Stimulated activated CD4-positive, alpha-beta T cell treated with anti-CD3 and anti-CD28 coated beads, Interleukin-12 subunit alpha, Interleukin-12 subunit beta, amount 100 ng/mL, for 4 hours (primary cell): ENCODE data around the gene PPP1R1A.

Source experiments
- DNase-seq: peaks from one replicate; pipeline ENCODE4 v3.0.0-alpha.2; 2020

Gene PPP1R1A

DNA sequence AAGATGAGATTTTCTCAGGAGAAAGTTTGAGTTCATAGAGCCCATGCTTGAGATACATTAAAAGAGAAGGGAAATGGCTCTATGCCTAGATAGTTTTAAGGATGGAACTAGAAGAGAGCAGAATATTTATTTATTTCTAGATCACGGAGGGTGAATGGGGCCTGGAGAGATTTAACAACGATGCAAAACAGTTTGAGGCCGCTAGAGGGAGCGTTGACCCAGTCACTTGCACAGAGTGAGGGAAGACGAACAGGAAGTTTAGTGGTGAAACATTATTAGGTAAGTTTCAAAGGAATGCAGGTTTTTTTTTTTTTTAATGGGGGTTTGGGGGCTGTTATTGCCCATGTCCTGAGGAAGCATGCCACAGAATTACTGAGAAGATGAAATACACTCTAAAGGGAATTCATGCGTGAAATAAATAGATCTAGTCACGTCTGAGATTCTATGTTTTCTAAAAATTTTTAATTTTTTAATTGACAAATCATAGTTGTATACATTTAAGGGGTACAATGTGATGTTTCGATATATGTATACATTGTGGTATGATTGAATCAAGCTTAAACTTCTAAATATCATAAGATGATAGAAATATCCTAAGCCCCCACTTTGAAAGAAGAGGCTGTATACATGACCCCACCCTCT, 14.8 kb upstream of the PPP1R1A start:
- DNase-seq = peak; percentile 48

DNA sequence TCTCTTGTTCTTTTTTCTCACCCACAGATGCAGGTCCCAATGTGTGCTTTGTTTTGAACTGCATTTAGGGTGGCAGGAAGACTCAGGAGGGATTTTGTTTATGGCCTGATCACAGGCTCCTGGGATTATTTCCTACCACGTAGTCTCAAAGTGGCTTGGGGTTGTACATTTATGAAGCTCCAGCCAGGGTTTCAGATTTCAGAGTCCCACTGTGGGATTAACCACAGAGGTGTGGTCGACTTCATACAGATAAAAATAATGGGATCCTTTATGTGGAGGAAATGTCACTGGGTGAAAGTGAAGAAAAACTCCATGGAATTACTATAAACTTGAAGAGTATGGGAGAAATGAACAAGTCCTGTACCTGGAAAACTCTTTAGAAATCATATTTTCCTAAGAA, 14.2 kb upstream of the PPP1R1A start:
- DNase-seq = no peak

DNA sequence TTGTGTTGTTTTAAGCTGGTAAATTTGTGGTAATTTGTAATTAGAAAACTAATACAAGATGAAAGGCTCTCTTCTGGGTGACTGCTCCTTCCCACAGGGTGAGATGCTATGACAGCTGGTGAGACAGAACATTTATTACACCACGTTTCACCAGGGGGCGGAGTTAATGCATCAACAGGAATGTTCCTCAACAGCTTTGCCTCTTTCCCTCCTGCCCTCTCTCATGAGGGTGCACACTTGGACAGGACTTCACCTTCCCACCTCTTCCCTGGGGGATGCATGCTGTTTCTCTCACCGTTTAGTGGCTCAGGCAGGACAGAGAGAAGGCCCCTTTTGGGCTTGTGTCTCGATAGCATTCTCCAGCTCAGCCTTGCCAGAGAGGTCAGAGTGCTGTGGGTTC, 13.4 kb upstream of the PPP1R1A start:
- DNase-seq = no peak

DNA sequence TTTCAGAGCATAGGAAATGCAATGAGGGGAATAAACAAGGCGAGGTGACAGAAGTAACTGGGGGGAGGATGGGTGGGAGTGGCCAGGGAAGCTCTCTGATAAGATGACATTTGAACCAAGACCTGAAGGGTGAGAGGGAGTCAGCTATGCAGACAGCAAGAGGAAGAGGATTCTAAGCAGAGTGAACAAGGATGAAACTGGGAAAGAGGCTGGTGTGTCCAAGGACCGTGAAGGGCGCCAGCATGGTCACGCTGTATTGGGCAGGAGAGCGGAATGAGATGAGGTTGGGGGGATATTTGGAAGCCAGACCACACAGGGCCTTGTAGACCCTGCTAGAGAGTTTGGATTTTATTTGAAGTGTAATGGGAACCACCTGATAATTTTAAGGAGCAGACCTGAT, 10.5 kb upstream of the PPP1R1A start:
- DNase-seq = no peak

DNA sequence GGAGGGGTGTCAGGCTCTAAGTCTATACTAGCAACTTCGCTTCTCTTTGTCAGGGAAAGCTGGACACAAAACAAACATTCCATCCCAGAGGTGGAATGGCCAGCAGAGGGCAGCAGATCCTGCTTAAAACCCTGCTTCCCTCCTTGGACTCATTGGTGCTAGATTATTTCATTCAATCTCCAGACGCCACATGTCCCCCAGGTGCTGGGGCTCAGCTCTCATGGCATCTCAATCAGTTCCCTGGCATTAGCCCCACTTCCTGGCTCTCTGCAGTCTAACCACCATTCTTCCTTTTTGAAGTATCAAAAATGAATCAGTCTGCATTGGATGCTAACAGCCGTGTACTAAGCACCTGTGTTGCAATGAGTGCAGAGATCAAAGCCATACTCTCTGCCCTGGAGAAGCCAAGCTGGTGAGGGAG, 8.1 kb upstream of the PPP1R1A start:
- peak; percentile 53 for DNase-seq

DNA sequence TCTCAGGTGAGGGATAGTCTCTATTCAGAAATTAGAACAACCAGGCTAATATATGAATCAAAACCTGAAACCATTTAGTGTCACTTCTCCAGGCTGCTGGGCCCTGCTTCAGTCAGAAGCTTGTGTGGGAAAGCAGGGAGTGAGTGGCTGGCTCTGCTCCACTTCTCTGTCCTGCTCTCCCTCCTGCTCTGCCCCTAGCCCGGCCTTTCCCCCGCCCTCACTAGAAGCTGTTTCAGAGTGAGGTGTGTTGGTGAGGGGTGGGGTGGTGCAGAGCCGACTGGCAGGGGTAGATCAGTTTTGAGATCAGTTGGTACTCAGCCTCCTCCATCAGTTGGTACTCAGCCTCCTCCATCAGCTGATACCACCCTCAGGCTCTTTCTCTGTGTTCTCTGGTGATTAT, 7.0 kb upstream of the PPP1R1A start:
- DNase-seq = no peak

DNA sequence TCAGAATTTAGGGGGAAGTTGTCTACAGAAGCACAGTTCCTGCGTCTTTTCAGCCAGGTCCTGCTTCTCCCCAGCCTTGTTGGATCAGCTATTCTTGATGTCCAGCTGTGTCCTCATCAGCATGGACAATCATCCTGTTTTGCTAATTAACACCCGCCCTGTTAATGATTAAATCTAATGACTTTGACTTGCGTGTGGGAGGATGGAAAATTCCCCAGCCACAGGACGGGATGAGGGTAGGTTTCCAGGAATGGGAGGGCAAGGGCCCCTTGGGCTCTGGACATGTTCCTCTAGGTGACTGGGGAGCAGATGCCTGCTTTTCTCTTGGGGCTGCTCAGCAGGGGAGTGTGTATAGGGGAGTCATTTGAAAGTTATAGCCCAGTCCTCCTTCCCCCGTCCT, 5.3 kb upstream of the PPP1R1A start:
- DNase-seq = no peak

DNA sequence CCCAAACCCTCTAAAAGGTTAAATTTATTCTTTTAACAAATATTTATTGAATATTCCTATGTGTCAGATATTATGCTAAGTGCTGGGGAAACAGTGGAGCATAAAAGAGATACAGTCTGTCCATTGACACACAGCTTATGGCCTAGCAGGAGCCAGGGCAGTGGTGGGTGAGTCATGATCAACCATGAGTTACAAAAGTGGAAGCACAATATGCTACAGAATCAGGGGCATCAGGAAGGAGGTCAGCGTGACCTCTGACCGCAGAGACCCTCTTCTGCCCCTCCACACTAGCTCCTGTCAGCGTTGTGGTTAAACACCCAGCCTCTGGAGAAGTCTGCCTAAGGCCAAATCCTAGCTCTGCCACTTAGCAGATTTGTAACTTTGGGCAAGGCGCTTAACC, 4.7 kb upstream of the PPP1R1A start:
- DNase-seq = no peak

DNA sequence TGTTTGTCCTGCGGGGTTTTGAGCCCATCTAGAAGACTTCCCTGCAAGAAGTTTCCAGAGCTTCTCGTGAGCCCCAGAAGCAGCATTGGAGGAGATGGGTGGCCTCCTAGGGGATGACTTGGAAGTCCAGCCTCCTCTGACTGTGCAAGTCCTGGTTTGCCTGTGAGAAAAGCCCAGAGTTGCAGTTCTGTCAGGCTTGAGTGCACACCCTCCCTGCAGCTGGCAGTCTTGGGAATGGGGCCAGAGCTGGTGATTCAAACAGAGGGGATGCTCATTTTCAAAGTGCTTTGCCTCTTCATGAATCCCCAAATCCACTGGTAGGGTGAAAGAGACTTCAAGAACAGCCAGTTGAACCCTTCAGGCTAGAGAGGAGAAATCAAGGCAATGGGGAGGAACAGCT, 3.9 kb upstream of the PPP1R1A start:
- DNase-seq = no peak

DNA sequence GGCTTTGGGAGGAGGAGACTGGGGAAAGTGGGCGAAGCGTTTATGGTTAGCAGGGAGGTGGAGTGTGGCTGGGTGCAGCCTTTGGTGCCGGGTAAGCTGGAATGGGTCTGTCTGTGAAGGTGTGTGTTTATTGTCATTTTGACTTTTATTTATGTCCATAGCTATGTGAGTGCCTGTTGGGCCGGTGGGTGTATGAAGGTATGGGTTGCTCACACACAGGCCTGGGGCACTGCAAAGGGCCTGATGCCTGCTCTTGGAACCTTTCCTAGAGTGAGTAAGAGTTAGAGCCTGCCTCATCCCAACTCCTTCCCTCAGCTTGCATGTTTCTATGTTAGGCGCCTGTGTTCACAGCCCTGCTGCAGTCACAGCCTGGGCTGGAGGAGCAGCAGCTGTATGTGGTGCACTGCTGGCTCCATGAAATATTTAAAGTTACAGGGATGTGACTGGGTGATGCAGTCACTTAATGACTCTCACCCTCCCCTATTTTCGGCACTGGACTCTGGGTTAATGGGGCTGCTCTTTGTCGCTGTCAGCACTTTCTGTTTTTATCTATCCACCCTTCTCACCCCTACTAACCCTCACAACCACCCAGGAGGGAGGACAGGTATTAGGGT, 2.6 kb upstream of the PPP1R1A start:
- no peak for DNase-seq

DNA sequence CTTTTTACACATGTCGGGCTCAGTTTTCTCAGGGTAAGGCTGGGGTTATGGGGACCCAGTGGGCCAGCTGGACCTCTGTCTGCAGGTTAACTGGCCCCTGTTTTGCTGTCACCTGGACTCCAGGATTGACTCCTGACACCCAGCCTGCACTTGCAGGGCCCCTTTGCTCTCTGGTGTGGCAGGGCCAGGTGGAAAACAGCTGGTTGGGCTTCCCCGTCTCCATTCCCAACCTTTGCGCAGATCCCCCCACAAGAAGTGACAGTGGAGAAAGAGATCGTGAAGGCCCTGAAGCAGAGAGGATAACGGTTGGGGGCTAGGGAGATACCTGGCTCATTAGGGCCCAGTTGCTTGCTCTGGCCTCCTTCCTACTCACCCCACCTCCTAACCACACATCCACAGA, 1.5 kb upstream of the PPP1R1A start:
- no peak for DNase-seq

DNA sequence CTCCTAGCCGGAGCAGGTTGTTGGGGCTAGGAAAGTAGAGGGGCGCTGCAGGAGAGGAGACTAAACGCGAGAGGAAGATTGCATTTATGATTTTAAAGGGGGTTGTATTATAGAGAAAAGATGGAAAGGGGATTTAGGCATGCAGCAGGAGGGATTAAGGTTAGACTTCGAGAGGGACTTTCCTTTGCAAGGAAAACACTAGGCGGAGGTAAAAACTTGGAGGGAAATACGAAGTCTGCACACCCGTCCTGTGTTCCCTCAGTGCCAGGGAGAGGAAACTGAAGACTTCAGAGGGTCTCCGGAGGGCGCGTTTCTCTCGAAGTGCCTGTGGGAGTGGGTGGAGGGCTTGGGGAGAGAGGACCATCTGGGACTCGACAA, 420 bp upstream of the PPP1R1A start:
- DNase-seq = no peak

DNA sequence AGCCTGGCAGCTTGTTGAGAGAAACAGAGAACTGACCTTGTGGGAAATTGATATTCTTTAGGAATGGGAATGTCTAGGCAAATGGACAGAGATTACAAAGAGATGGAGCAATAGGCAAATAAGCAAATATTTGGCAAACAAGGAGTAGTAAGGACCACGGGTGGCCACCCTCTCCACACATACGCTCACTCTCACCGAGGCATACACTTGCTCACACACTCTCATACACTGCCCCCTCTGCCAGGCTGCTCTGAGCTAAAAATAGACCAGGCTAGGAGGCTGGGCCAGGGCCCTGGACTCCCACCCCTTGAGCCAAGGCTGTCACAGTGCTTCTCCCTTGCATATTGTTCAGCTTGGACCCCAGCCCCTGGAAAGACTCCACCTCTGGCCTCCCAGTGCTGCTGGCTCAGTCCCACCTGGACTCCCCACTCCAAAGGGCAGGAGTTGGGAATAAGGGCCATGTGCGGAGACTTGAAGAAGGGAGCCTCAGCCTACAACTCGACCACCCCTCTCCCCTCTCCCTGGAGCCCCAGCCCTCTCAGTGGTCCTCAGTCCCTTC, 1.1 kb downstream of the PPP1R1A start:
- DNase-seq = no peak

DNA sequence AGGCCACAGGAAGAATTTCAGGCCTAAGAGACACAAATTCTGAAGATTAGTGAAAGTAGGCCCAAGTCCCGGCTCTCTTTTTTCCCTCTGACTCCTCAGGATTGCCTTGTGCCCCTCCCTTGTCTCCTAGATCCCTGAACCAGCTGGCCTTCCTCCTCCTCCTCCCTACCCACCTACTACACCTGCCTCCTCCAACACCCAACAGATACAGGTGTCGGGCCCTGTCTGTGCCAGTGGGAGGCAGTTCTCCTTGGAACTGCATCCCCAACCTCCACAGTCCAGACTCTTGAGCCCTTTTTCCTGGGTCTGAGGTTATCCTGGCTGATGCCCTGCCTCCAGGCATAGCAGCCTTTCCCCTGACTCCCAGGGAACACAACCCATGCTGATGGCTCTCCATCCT, 1.8 kb downstream of the PPP1R1A start:
- DNase-seq = no peak

DNA sequence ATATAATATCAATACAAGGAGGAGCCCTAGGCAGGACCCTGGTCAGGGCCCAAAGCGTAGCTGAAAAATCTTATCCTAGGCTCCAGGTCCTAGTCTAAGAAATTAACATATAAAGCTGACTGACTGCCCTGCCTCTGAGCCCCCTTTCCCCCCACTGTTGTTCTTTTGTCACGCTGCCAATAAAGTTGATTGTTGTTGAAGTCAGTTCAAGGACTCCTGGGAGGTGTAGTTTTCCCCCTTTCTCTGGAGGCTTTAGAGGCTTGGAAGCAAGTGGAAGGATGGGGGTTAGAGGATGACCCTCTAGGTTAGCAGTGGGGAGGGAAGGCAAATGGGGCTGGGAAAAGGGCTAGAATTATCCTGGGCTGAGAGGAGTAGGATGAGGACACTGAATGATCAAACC, 3.2 kb downstream of the PPP1R1A start:
- no peak for DNase-seq

DNA sequence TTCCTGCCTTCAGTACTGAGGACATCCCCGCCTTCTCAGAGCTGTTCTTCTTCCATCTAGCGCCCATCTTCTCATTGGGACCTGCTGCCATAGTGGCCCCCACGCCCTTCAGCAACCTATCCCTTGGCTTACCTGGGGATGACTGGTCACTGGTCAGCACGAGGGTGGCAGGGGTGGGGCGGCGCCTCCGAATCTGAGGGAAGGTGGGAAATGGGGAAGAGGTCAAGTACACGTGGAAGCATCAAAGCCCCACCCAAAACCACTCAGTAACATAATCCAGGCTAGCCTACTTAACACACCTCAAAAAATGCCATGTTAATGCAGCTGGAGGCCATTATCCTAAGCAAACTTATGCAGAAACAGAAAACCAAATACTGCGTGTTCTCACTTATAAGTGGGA, 4.3 kb downstream of the PPP1R1A start:
- DNase-seq = no peak

DNA sequence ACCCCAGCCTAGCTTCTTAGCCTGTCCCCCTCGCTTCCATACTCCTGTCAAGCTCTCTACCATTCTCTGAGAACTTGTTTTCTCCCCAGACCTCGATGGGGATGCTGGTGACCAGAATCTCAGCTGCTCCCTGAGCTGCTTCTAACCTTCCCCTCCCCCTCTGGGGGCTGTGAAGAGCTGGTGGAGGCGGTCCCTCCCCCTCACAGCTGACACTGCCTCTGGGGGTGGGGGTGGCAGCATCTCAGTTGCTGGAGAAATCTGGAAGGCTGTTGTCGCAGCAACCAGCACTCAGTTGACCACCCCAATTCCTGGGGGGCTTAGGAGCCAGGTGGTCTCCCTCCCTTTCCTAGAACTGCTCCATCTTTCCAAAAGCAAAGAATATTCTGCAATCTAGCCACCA, 4.7 kb downstream of the PPP1R1A start:
- DNase-seq = no peak

DNA sequence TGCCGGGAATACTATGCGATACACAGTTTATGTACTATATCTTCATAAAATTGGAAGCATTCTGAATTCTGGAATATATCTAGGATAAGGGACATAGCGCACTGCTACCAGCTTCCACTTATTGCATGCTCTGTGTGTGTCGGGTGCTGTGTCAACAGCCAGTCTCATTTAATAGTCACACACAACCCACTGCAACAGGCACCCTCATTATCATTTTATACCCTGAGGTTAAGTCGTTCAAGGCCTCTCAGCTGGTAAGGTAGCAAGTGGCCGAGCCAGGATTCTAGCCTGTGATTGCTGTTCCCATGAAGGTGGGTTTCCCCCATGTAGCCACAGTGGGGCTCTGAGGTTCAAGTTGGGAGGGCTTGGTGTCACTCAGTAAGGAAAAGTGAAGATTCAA, 7.0 kb downstream of the PPP1R1A start:
- no peak for DNase-seq

DNA sequence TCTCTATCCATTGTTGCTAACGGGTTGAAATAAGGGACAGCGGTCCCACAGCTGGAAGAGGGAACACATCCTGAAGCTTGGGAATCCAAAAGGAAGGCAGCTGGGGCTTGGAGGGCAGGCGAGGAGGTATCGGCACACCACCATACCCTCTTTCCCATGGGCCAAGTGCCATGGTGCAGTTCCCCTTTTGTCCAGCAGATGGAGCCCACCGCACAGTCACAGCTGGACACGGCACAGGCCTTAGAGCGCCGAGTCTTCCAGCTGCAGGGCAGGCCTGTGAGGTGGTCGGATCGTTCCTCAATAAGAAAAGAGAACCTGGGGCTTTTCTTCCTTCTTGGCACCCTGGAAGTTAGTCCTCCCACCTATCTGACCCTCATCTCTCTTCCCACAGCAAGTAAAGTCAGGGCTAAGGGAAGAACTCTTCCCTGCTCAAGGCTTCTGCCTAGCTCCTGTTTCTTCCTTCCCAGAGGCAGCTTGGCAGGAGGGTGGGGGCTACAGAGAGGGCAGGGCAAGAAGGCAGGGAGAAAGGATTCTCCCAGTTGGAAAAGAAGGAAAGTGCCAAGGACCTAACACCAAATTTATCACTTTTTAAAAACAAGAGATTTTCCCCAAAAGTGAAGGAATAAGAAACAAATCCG, 8.6 kb downstream of the PPP1R1A start:
- peak; percentile 83 for DNase-seq

DNA sequence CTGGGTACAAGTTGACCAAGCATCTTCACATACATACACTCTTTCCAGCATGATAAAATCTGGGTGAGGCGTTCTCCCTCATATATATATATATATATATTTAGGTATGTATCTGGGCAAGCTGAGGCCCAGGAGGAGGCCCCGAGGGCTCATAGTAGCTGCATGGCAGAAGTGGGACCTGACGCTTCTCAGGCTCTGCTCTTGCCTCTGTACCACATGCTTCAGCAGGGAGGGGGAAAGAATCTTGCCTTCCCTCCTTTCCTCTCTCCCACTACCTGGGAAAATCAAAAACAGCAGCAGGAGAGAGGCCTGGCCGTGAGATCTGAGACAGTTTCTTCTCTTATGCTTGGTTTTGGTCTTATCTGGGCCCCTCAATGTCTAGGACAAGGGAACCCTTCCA, 9.2 kb downstream of the PPP1R1A start:
- DNase-seq = no peak

DNA sequence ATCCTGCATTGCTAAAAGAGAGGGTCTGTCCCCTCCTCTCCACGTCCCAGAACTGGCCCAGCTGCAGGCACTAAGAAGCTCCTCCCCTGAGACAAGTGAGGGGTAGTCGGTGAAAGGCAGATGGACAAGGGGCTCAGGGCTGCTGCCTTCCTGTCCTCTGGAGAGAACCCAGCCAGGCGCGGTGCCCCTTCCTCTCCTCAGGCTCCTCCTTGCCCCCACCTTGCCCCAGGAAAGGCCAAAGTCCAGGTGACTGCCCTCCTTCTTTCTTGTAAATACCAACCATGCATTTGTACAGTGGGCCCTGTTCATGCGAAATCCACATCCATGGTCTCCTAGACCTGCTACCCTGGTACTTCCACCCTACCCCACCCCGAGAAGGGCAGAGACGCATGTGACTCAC, 9.7 kb downstream of the PPP1R1A start:
- no peak for DNase-seq

DNA sequence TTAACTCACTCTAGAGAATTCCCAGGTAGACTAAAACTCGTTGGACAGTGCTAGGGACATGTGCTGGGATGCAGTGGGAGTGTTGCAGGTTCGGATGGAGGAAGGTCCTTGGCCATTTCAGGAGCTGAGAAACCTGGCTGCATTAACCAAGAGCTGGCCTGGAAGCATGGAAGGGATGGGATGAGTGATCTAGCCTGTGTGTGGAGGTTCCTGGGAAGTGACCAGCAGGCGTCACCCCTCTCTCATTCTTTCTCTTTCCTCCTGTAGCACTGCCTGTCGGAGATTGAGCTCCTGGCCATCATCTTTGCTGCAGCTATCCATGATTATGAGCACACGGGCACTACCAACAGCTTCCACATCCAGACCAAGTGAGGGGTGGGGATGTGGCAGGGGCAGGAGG, 15.6 kb downstream of the PPP1R1A start:
- DNase-seq = no peak

DNA sequence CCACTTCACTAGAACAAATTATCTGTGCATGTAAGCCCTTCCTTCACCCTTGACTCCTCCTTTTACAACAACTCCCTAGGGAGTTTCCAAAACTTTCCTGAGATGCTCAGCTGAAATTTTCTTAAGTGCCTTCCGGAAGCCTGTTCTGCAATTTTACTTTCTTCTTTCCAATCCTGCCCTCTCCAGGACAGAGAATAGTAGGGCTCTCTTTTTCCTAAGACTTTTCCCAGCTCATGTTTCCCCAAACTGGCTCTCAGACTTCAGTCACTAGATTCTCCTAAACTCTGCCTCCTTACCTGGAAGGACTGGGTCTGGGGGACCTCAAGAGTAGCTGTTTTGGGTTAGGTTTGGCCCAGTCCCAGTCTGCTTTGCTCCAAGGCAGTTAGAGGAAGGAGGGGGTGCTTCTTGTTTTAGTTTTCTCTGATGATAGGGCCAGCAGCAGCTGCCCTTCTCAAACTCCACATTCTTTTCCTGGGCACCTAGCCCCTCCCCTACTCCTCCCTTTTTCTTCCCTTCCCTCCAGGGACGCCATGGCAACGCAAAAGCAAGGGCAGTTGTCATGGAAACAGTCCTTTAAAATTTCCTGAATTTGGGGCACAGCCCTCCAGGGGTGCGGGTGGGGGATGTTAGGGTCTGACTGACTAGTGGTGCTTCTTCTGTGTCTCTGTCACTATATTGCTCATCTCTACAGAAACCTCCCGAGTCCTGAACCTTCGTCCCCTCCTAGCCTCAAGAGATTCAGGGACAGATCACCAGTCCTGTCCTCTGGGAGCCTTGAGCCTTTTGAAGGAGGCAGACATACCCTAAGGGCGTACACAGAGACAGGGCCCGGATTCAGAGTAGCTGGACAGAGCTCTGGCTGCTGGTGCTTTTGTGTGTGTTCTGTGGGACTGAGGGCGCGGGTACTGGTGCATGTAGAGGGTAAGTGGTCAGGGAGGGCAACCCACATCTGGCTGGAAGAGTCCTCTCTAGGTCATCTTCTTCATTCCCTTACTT, 17.0 kb downstream of the PPP1R1A start:
- no peak for DNase-seq
